Stimulated activated naive CD8-positive, alpha-beta T cell treated with anti-CD3 and anti-CD28 coated beads, Interleukin-15, amount 100 ng/mL, for 72 hours (primary cell): ENCODE results near the gene RNF212.
A peak's percentile ranks its signal among the peaks of the same experiment; 100 is the strongest.

Experiments
- ATAC-seq: fragments of 150-1000 bp; cut with Tn5 transposase; 2 replicates; pipeline ENCODE4 v1.10.0; 2021; ENCODE audit warnings: mild to moderate bottlenecking, moderate library complexity
- DNase-seq, 2 donors: peaks; one replicate each; pipeline ENCODE4 v3.0.0; 2021 to 2022
- H3K27ac Mint-ChIP-seq, 2 donors: one replicate each; pipeline ENCODE4 v1.8.0; 2022; ENCODE audit warnings: mild to moderate bottlenecking in 2 of 2, mixed read lengths in 2 of 2, moderate library complexity in 2 of 2
- H3K27me3 Mint-ChIP-seq: one replicate; pipeline ENCODE4 v1.8.0; 2022; ENCODE audit warnings: mixed read lengths
- H3K4me1 Mint-ChIP-seq: one replicate; pipeline ENCODE4 v1.8.0; 2022; ENCODE audit warnings: mild to moderate bottlenecking, mixed read lengths
- H3K4me3 Mint-ChIP-seq, 2 donors: one replicate each; pipeline ENCODE4 v1.8.0; 2022; ENCODE audit warnings: mild to moderate bottlenecking in 2 of 2, mixed read lengths in 2 of 2, moderate library complexity in 1 of 2
- H3K9me3 Mint-ChIP-seq, 2 donors: one replicate each; pipeline ENCODE4 v1.8.0; 2022; ENCODE audit warnings: mixed read lengths in 2 of 2

Gene RNF212

DNA sequence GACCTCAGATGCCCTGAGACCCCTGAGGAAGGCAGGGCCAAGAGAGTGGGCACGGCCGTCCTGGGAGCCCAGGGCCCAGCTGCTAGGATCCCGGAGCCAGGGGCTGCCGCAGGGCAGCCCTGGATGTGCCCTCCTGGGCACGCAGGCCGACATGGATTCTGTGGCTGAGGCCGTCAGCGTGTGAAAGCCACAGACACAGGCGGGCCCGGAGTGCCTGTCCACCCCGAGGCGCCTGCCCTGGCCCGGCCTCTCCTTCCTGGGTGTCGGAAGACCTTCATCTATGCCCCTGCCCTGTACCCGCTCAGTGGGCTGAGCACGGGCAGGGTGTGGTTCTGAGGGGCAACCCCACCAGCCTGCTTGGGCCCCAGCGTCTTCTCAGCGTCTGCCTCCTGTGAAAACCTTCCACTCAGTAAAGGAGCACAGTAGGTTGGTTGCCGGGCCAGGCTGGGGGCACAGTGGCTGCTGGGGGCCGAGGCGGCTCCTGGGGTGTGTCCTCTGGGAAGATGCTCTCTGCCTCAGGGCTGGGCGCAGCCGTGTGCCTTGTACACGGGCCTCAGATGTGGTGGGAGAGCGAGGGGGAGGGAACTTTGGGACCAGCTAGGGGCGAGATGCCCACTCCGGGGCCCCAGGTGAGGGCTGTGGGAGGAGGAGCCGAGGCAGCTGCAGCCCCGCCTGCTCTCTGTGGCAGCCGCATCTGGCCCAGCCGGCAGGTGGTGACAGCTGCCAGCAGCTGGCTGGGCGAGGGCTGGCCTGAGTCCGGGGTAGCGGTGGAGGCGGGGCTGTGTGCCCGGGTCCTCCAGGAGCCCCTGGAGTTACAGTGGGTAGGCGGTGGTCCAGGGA lies 81.2 kb downstream of the RNF212 start:
- ATAC-seq (no peak), DNase-seq (no peak)
- no peaks in the 10 kb centered on the region for H3K9me3 Mint-ChIP-seq
- H3K27me3 Mint-ChIP-seq: peaks cover 8% of the 10 kb centered on the region
- peak overlapping the region in 1 of 2 donors; percentile 71 for H3K27ac Mint-ChIP-seq
- no peak overlapping the region for H3K4me3 Mint-ChIP-seq
- no peaks in the 10 kb centered on the region for H3K4me1 Mint-ChIP-seq

DNA sequence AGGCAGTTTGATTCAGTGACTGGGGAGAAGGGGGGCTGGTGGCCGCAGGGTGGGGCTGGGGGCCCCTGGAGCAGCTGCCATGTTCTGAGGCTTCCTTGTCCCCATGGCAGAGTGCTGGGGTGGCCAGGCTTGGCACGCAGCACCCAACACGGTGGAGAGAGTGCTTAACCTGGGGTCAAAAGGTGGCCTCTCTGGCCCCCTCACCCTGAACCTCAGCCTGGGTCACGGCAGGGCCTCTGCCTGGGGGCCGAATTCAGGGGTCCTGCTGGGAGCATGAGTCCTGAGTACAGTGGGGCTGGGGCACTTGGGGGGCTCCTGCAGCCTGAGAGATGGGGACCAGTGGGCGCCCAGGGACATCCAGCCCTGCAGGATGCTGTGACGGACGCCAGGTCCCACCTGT lies 82.0 kb downstream of the RNF212 start:
- Mint-ChIP-seq H3K27me3 (peaks cover 8% of the 10 kb centered on the region), H3K4me3 (no peak overlapping the region), H3K9me3 (no peaks in the 10 kb centered on the region), H3K27ac (no peak overlapping the region), H3K4me1 (peaks cover 2% of the 10 kb centered on the region)
- ATAC-seq (no peak), DNase-seq (no peak)

DNA sequence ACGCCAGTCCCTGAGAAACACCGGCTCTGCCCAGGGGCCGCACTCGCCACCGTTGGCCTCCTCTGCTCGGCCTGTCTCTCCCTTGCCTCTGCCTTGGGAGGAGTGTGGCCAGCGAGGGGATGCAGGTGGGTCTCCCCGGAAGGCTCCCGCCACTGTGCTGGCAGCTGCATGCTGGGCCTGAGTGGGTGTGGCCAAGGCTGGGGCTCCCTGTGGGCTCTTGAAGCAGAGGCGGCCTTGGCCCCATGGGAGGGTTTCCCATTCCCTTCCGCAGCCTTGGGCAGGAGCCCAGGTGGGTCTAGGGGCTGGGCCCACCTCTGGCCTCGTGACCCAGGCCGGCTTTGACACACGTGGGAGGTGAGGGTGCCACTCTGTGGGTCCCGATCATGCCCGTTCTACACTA lies 82.8 kb downstream of the RNF212 start:
- Mint-ChIP-seq H3K4me1 (peaks cover 8% of the 10 kb centered on the region), H3K27me3 (peaks cover 8% of the 10 kb centered on the region), H3K27ac (peak overlapping the region in 1 of 2 donors; percentile 34), H3K4me3 (no peak overlapping the region), H3K9me3 (no peaks in the 10 kb centered on the region)
- DNase-seq: no peak
- ATAC-seq: no peak

DNA sequence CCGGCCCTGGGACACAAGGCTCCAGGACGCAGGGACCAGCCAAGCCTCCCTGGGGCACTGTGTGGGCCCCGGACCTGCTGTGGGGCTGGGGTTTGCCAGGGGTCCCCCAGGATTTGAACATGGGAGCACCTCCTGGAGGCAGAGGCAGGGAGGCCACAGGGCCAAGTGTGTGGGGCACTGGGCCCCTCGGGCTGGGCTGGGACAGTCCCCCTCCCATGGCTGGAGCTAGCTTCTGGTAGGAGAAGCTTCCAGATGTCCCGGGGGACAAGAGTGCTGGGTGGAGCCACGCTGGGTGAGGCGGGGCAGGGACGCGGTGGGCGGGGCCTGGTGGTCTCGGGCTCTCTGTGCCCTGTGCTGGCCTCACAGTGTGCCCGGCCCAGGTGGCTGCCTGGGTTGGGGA lies 83.3 kb downstream of the RNF212 start:
- no peaks in the 10 kb centered on the region for H3K9me3 Mint-ChIP-seq
- H3K27ac Mint-ChIP-seq: no peak overlapping the region
- DNase-seq: no peak
- H3K4me1 Mint-ChIP-seq: peaks cover 8% of the 10 kb centered on the region
- no peak overlapping the region for H3K4me3 Mint-ChIP-seq
- peaks cover 8% of the 10 kb centered on the region for H3K27me3 Mint-ChIP-seq
- ATAC-seq: peak; percentile 5

DNA sequence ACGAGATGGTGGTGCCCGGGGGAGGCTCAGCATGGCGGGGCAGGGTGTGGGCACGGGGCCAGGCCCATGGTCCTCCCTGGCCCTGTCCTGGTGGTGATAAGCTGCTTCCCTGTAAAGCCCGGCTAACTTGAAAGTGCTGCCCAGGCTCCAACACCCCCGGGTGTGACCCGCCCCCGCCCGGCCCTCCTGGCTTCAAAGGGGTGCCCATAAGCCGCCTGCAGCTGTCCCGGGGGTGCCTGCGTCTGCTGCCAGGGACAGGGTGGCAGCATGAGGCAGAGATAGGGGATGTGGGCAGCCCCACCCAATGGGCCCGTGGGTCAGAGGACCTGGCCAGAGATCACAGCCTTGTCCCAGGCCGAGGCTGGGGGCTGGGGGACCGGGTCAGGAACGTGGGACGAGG lies 83.8 kb downstream of the RNF212 start:
- Mint-ChIP-seq H3K27me3 (peaks cover 8% of the 10 kb centered on the region), H3K4me3 (no peak overlapping the region), H3K9me3 (no peaks in the 10 kb centered on the region), H3K27ac (no peak overlapping the region), H3K4me1 (peaks cover 8% of the 10 kb centered on the region)
- DNase-seq (no peak), ATAC-seq (peak; percentile 20)

DNA sequence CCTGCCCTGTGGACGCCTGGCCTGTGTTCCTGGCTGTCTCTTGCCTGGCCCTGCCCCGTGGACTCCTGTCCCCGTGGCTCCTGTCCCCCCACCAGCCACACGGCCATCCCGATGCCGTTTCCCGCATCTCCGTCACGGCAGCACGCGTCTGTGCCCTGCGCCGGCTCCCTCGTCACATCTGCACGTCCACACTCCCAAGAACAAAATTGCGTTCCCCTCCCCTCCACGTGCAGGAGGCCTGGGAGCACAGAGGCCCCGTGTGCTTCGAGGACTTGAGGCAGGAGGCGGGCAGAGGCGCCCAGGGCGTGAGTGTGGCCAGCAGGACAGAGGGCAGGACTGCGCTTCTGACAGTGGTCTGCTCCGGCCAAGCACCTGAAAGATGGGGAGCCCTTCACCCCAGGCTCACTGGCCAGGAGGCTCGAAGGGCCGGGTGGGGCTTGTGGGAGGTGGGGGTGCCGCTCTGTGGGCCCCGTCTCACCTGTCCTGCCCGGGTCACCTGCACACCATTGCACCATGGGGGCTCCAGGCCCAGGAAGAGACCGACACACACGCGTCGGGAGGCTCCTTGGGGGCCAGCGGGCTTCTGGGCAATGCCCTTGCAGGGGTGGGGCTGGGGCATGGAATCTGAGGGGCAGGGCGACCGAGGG lies 84.7 kb downstream of the RNF212 start:
- no peaks in the 10 kb centered on the region for H3K9me3 Mint-ChIP-seq
- H3K27me3 Mint-ChIP-seq: peaks cover 8% of the 10 kb centered on the region
- no peak for DNase-seq
- no peak overlapping the region for H3K27ac Mint-ChIP-seq
- H3K4me1 Mint-ChIP-seq: peaks cover 8% of the 10 kb centered on the region
- no peak for ATAC-seq
- H3K4me3 Mint-ChIP-seq: no peak overlapping the region

DNA sequence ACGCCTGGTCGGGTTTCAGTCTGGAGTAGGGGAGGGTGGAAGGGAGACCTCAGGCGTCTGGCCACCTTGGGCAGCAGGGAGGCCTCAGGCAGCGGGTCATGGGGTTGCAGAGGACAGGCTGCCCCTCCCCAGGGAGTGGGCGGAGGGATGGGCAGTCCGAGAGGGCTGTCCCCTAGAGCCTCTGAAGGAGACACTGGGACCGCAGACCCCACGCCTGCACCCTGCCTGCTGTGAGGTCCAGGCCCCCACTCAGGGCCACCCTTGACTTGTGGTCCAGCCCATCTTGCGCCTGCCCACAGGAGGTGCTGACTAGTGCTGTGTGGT lies 85.5 kb downstream of the RNF212 start:
- Mint-ChIP-seq H3K4me3 (no peak overlapping the region), H3K4me1 (peaks cover 8% of the 10 kb centered on the region), H3K9me3 (no peaks in the 10 kb centered on the region), H3K27ac (no peak overlapping the region), H3K27me3 (peaks cover 8% of the 10 kb centered on the region)
- no peak for DNase-seq
- ATAC-seq: no peak

DNA sequence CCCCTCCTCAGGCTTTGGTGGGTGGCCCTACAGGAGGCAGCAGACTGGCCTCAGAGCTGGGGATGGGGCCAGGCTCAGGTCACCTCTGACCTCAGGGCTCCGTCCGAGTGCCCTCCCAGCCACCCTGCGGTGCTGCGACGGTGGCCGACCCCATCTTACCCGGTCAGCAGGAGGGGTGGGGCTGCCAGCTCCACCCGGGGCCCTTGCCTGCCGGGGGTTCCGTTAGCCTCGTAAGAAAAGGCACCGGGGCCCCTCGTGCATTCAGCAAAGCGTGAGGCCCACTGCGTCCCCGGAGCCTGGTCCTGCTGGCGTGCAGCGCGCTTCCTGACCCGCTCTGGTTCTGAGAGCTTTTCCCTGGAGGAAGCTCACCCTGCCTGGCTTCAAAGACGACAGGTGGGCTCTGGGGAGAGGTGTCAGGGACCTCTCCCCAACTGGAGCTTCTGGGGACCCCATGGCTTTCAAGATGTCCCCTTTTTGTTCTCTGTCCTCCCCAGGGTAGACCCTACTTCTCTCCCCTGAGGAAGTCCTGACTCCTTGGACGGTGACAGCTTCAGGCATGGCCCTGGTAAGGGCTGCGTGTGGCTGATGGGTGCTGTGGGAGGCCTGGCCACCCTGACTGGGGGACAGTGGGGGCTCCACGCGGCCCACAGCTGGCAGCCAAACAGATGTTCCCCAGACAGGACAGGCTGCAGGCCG lies 86.0 kb downstream of the RNF212 start:
- Mint-ChIP-seq H3K4me1 (peaks cover 8% of the 10 kb centered on the region), H3K9me3 (no peaks in the 10 kb centered on the region), H3K27ac (no peak overlapping the region), H3K4me3 (no peak overlapping the region), H3K27me3 (peaks cover 4% of the 10 kb centered on the region)
- ATAC-seq (no peak), DNase-seq (no peak)

DNA sequence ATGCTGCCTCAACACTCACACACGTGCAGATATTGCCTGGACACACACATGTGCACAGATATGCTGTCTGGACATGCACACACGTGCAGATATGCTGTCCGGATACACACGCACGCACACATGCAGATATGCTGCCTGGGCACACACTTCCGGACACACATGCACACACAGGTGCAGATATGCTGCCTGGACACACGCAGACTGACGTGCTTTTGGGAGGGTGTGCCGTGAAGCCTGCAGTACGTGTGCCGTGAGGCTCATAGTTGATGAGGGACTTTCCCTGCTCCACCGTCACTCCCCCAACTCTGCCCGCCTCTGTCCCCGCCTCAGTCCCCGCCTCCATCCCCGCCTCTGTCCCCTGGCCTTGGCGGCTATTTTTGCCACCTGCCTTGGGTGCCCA lies 87.2 kb downstream of the RNF212 start:
- H3K9me3 Mint-ChIP-seq: no peaks in the 10 kb centered on the region
- H3K27ac Mint-ChIP-seq: no peak overlapping the region
- H3K4me3 Mint-ChIP-seq: no peak overlapping the region
- H3K27me3 Mint-ChIP-seq: no peaks in the 10 kb centered on the region
- ATAC-seq (peak; percentile 31), DNase-seq (no peak)
- H3K4me1 Mint-ChIP-seq: peaks cover 8% of the 10 kb centered on the region

DNA sequence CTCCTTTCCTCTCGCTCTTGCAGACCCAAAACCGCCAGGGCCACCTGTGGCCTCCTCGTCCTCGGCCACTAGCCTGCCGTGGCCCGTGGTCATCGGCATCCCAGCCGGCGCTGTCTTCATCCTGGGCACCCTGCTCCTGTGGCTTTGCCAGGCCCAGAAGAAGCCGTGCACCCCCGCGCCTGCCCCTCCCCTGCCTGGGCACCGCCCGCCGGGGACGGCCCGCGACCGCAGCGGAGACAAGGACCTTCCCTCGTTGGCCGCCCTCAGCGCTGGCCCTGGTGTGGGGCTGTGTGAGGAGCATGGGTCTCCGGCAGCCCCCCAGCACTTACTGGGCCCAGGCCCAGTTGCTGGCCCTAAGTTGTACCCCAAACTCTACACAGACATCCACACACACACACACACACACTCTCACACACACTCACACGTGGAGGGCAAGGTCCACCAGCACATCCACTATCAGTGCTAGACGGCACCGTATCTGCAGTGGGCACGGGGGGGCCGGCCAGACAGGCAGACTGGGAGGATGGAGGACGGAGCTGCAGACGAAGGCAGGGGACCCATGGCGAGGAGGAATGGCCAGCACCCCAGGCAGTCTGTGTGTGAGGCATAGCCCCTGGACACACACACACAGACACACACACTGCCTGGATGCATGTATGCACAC lies 88.3 kb downstream of the RNF212 start:
- H3K27ac Mint-ChIP-seq: peak overlapping the region in 1 of 2 donors; percentile 34
- H3K4me1 Mint-ChIP-seq: peaks cover 8% of the 10 kb centered on the region
- H3K27me3 Mint-ChIP-seq: no peaks in the 10 kb centered on the region
- H3K9me3 Mint-ChIP-seq: no peaks in the 10 kb centered on the region
- DNase-seq (no peak), ATAC-seq (no peak)
- H3K4me3 Mint-ChIP-seq: no peak overlapping the region

DNA sequence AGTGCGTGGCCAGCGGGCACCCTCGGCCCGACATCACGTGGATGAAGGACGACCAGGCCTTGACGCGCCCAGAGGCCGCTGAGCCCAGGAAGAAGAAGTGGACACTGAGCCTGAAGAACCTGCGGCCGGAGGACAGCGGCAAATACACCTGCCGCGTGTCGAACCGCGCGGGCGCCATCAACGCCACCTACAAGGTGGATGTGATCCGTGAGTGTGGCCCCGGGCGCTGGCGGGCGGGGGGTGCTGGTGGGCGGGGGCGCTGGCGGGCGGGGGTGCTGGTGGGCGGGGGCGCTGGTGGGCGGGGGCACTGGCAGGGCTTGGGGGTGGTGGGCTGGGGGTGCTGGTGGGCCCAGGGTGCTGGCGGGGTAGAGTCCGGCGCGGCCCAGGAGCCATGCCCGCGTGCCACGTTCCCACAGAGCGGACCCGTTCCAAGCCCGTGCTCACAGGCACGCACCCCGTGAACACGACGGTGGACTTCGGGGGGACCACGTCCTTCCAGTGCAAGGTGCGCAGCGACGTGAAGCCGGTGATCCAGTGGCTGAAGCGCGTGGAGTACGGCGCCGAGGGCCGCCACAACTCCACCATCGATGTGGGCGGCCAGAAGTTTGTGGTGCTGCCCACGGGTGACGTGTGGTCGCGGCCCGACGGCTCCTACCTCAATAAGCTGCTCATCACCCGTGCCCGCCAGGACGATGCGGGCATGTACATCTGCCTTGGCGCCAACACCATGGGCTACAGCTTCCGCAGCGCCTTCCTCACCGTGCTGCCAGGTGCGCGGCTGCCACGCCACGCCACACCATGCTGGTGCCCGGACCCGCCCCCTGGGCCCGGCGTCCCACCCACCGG lies 89.2 kb downstream of the RNF212 start:
- no peak overlapping the region for H3K4me3 Mint-ChIP-seq
- no peak for DNase-seq
- H3K4me1 Mint-ChIP-seq: peaks cover 8% of the 10 kb centered on the region
- H3K27ac Mint-ChIP-seq: no peak overlapping the region
- peak; percentile 7 for ATAC-seq
- H3K9me3 Mint-ChIP-seq: no peaks in the 10 kb centered on the region
- H3K27me3 Mint-ChIP-seq: no peaks in the 10 kb centered on the region

DNA sequence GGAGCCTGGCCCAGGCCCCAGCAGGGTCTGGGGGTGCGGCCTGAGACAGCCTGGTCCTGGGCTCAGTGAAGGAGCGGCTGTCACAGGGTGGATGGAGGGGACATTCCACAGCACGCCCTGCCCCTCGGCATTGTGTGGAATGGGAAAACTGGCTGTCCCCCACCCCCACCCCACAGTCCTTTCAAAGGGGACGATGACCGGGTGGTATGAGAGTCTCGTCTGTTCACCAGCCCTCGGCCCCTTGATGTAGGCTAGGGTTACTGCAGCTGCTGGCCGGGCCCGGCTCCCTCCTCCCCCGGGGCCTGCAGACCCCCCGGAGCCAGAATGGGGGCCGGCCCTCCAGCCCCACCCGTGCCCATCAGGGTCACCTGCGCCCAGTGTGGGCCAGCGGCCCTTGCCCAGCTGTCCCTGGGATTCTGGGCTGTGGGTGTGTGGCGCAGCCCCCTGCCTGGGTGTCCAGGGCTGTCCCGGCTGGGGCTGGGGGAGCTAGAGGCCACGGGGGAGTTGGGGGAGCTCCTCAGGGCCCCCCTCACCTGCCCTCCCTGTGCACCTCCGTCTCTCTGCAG lies 90.2 kb downstream of the RNF212 start:
- H3K4me1 Mint-ChIP-seq: peaks cover 8% of the 10 kb centered on the region
- H3K27me3 Mint-ChIP-seq: no peaks in the 10 kb centered on the region
- ATAC-seq: no peak
- H3K4me3 Mint-ChIP-seq: no peak overlapping the region
- no peaks in the 10 kb centered on the region for H3K9me3 Mint-ChIP-seq
- DNase-seq: no peak
- no peak overlapping the region for H3K27ac Mint-ChIP-seq

DNA sequence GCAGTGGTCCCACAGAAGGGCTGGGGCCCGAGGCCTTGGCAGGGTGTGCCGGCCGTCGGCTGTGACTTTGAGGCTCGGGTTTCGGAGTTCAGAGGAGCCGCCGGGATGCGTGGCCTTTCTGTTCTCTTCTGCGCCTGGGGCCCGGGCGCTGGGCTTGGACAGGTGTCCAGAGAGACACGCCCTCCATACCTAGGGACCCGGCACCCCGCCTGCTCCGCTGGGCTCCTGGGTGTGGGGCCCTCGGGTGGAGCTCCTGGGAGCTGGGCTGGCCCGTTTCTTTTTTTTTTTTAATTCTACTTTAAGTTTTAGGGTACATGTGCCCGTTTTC lies 90.7 kb downstream of the RNF212 start:
- Mint-ChIP-seq H3K4me1 (peaks cover 10% of the 10 kb centered on the region), H3K9me3 (no peaks in the 10 kb centered on the region), H3K27me3 (no peaks in the 10 kb centered on the region), H3K4me3 (no peak overlapping the region), H3K27ac (no peak overlapping the region)
- ATAC-seq: no peak
- DNase-seq: no peak

DNA sequence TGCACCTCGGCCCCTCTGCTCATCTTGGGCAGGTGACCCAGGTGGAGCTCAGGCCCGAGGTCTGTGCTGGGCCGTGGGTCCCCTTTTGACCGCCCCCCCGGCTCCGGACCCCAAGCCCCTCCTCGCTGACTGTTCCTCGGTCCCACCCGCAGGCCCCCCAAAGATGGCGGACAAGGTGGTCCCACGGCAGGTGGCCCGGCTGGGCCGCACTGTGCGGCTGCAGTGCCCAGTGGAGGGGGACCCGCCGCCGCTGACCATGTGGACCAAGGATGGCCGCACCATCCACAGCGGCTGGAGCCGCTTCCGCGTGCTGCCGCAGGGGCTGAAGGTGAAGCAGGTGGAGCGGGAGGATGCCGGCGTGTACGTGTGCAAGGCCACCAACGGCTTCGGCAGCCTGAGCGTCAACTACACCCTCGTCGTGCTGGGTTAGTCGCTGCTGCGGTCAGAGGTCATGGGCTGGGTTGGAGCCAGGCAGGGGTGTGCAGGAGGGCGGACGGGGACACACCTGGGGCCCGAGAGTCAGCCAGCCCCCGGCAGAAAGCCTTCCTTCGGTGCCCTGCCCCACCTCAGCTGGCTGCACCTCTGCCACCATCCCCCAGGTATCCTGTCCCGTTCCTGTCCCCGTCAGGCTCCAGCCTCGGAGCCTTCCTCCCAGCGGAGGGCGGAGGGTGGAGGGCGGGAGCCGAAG lies 91.2 kb downstream of the RNF212 start:
- Mint-ChIP-seq H3K27me3 (no peaks in the 10 kb centered on the region), H3K4me3 (no peak overlapping the region), H3K9me3 (no peaks in the 10 kb centered on the region), H3K27ac (no peak overlapping the region), H3K4me1 (peaks cover 14% of the 10 kb centered on the region)
- no peak for DNase-seq
- ATAC-seq: no peak
